Activated CD4-positive, alpha-beta T cell treated with anti-CD3 and anti-CD28 coated beads for 48 hours (primary cell): ENCODE results near the gene CLASP1.
"Not testable (repeated sequence)": the region's sequence is repeated elsewhere in the genome, so short reads cannot be mapped to it uniquely, and the experiment has no call there.

Experiments used
- DNase-seq: peaks from one replicate; pipeline ENCODE4 v3.0.0-alpha.2; 2020

The CLASP1 gene

DNA sequence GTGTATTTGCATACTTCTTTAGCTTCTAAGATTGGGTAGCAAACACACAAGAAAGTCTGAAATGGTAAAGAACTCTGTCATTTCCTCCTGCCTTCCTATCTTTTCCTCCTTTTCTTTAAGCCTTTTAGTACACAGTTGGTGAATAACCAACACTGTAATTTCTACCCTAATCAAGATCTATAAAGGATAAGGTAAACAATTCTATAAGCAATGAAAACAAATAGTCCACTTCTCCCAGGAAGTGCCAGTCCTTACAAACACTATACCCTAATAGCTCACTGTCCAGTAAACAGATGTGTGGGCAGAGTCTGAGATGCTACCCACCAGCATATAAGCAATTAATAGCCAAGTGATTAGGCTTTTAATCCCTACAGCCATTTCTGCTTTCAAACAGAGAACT, 283.2 kb downstream of the CLASP1 start:
- no peak for DNase-seq

DNA sequence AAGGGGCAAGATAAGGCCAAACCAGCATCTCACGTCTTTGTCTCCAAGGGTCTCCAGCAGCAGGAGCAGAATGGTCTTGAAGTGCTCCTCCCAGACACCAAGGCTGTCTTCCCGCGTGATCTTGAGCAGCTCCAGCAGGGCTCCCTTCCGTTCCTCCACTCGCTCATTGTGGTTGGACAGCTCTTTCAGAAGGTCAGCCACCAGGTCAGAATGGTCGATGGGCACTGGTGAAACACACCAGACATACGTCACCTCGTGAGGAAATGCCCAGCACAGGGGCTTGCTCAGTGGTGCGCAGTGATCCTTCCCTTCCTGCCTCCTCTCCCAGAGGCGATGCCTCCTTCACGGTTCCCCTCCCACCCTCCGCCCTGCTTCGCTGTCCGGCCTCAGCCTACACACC, 284.2 kb downstream of the CLASP1 start:
- DNase-seq: no peak

GRCh38 chr2:121363632-121364420, 285.4 kb downstream of the CLASP1 start:
- DNase-seq: no peak

GRCh38 chr2:121362774-121363173, 286.5 kb downstream of the CLASP1 start:
- no peak for DNase-seq

- DNase-seq: no peak
Observed at GRCh38 chr2:121362226-121362625, 287.0 kb downstream of the CLASP1 start.

- no peak for DNase-seq
Observed at GRCh38 chr2:121360566-121361300, 288.5 kb downstream of the CLASP1 start.

DNA sequence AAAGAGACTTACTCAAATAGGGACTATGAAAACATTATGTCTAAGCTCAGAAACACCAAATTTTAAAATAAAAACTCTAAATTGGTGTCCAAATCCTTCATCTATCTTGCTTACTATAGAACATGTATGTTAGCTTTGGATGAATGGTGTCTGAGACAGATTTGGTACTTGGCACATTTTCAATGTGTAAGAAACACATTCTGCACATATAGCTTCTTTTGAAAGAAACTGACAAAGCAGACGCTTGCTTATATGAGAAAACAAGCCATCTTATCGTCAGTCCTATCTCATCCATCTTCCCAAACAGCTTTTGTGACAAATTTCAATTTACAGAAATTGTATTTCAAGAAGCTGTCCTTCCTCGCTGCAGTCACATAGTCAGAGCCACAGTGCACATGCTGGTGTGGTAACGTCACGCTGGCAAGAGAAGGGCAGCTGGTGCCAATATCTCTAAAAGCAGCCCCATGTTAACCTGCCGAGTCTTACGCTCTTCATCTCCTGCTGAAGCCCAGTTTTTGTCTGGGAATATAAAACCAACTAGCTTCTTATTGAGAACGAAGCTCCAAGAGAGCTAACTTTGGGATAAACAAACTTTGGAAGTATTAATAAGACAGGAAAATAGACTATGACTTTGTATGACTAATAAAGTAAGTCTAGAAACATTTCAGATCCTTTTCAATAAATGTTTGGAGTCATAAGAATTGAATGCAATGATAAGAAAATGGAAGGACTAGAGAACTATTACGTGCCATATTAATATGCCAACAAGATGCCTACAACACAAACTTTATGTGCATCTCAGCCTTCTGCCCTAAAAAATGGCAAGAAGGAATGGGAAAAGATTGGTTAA, 289.3 kb downstream of the CLASP1 start:
- no peak for DNase-seq

GRCh38 chr2:121359170-121359569, 290.1 kb downstream of the CLASP1 start:
- DNase-seq: no peak

- no peak for DNase-seq
Observed at GRCh38 chr2:121358291-121358690, 291.0 kb downstream of the CLASP1 start.

GRCh38 chr2:121356058-121356640, 293.1 kb downstream of the CLASP1 start:
- DNase-seq: peak; percentile 30

GRCh38 chr2:121355488-121355887, 293.8 kb downstream of the CLASP1 start:
- no peak for DNase-seq

GRCh38 chr2:121351521-121352318, 297.5 kb downstream of the CLASP1 start:
- DNase-seq: no peak

DNA sequence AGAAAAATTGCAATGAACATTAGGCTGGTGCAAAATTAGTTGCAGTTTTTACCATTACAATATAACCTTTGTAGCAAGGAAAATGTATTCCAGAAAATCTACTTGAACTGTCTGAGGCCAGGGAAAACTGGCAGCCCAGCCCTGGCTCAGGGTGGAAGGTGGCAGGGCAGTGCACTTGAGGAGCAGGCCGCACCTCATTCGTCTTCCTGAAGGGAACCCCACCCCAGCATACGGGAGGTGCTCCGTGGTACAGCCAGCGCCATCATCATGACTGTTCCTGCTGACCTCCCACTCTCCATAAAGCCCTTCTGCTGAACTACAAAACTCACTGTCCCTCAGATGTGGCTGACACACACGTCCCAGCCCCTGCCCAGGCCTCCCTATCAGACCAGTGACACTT, 298.4 kb downstream of the CLASP1 start:
- DNase-seq: no peak

DNA sequence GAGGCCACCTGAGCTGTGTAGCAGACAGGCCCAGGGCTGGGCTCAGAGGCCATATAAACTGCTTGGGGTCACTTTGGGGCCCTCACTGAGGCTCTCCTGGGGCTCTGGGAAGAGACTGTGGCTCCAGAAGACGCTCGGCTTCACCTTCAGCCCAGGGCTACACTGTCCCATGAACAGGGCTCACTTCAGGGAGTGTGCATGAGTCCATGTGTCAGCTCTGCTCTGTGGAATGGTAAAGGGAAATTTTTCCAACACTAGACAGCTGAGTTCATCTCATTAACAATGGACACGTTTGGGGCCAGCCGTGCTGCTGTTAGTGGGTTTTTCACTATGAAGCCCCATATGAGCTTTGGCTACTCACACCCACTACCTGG, 298.9 kb downstream of the CLASP1 start:
- DNase-seq: no peak

DNA sequence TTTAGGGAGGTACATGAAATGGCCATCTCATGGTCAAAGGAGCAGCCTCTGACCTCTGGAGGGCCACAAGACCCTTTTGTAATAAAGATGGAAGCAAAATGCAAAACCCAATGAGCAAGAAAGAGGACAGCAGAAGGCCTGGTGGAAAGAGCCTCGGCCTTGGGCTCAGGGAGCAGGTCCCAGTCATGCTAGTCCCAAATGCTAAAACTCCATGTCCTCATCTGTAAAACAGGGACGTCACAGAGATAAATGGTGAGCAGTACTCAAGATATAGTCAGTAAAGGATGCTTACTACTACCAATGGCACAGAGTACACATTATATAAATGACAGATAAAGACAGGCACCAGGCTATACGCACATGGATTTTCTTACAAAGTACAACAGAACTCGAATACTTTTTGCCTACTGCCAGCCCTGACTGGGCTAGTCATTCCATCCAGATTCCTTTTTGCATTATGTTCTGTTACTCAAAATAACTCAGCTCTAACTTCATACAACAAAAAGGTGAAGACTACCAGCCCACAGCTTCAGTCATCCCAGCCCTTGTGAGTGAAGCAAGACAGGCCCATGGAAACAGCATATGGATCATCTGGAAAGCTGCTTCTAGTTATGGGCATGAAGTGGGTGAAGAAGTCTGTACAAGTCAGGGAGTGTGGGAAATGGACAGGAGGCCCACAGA, 299.4 kb downstream of the CLASP1 start:
- DNase-seq: no peak

- no peak for DNase-seq
Observed at GRCh38 chr2:121348128-121348740, 301.0 kb downstream of the CLASP1 start.

GRCh38 chr2:121346859-121347258, 302.4 kb downstream of the CLASP1 start:
- no peak for DNase-seq

DNA sequence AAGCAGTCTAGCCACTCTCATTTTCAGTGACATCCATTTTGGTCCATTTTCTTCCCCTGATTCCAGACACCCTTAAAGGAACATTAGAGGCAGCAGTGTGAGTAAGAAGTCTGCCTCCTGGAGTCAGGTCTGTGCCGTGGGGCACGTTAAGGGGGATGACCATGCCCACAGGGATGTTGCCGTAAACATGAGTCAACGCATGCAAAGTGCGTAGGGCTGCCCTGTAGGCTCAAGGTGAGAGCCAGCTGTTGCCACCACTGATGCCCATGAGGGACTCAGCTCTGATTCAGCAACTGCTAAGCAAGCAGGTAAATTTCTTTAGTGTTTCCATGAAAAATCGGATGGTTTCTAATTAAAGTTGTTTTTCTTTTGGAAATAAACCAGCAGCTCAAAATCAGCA, 302.9 kb downstream of the CLASP1 start:
- no peak for DNase-seq

DNA sequence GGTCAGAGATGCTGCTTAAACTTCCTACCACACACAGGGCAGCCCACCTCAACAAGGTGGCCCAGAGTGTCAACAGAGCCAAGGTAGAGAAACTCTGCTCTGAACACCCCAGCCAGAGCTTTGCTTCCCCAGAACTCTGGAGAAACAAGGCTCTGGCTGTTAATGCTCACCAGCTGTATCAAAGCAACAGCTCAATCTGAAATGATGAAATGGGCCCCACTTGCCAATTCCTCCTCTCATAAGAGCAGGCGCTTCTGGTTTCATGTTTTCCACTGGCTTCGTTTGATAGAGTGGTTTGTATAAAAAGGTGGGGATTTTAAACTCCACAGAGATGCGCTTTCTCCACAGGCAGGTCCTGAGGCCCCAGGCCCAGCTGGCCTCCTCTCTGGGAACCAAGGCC, 303.4 kb downstream of the CLASP1 start:
- DNase-seq: no peak

GRCh38 chr2:121345101-121345500, 304.2 kb downstream of the CLASP1 start:
- no peak for DNase-seq

- DNase-seq: not testable (repeated sequence)
Observed at GRCh38 chr2:121343828-121344399, 305.3 kb downstream of the CLASP1 start.
